ENCODE results near the gene FBXL16. TPM values are rescaled to one million over a fixed set of nuclear protein-coding genes. Genes with fewer than 3 reads are reported as not detected.

Gene FBXL16
- total and polyA plus RNA-seq, 9 of the 15 experiments (the other 6 are each of a cell fraction or from before 2014, with no cell fraction given): 0.21 to 8.2 (median 1.7) TPM

DNA sequence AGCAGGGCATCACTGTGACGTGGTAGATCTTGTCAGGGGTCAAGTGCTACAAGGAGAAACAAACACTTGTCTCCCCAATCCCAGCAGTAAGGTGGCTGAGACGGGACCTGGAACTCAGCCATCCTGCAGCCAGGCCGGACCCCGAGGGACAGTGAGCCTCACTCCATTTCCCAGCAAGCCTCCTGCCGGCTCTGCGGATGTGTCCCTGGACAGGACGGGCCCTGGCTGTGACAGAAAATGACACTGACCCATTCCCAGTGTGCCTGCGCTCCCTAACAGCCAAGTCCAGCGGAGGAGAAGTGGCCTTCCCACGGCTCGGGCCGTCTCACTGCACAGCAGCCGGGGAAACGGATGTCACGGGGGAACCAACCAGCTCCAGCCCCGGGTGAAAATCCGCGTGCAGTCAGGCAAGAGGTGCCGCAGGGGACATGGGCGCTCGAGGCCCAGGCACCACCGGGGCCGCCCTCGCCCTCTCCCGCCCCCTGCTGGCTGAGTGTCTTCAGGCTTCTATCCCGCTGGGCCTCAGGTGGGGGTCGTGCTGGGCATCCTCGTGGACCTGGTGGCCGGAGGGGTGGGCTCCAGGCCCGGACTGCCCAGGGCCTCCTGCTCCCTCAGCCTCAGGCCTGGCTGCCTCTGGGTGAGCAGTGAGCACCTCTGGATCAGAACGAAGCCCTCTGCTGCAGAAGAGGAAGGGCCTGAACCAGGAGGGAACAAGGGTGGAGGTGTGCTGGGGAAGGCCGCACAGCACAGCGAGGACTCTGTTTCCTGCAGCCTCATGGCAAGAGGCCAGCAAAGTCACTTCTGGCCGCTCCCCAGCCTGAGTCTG is 28.0 kb upstream of the FBXL16 start:
- Histone ChIP-seq H3K4me3 (no peak overlapping the region), H3K9me1 (ENCODE audit: control insufficient read depth, insufficient read depth, low read length) (peaks cover 6% of the 10 kb centered on the region), H3K4me2 (ENCODE audit: insufficient read depth, low read length) (no peak overlapping the region), H3K9me3 (replicated peaks; ENCODE audit: control insufficient read depth, insufficient read depth, low read depth, low read length) (no peaks in the 10 kb centered on the region), H4K20me1 (replicated peaks; ENCODE audit: control insufficient read depth, insufficient read depth, low read length) (no peaks in the 10 kb centered on the region; the same call in 1 of the 2 replicates), H3K36me3 (ENCODE audit: control insufficient read depth, insufficient read depth, low read length) (peaks cover 87% of the 10 kb centered on the region; the same call in 2 of the 3 replicates), H3K4me1 (replicated peaks in 1 of 2; ENCODE audit: control insufficient read depth in 2 of 2, insufficient read depth in 2 of 2, low read length in 2 of 2) (peaks cover 13 to 96% of the 10 kb centered on the region in 2 experiments), H3K27me3 (ENCODE audit: control insufficient read depth in 2 of 2, insufficient read depth in 2 of 2, low read length in 2 of 2) (no peaks in the 10 kb centered on the region), H3K79me2 (ENCODE audit: control insufficient read depth, insufficient read depth, low read length) (peaks cover 15% of the 10 kb centered on the region), H3K27ac (ENCODE audit: extremely low read depth, low read depth, low read length) (no peak overlapping the region), H3K9ac (ENCODE audit: insufficient read depth in 1 of 2, low read depth in 2 of 2, low read length in 2 of 2) (peak overlapping the region in 1 of 2 experiments; percentile 89; a peak in 2 of 4 replicates), H2AFZ (ENCODE audit: low read depth, low read length) (no peak overlapping the region)
- ATAC-seq (peak; percentile 71), FAIRE-seq (no peak), DNase-seq (ENCODE audit: extremely low read depth in 1 of 4, low spot score in 3 of 4) (peak; percentile 48 to 61 (median 56))
- POLR2A ChIA-PET: interaction anchor here (0.6 kb wide), 1 partner anchor 88 kb away, joined by 3 read pairs; no protein-coding TSS in a partner anchor
- CTCF ChIA-PET (ENCODE audit: low intra/inter-chr PET ratio): interaction anchor here (0.6 kb wide), 1 partner anchor 52 kb away, joined by 3 read pairs; no protein-coding TSS in a partner anchor
- no TSS peak for BruUV-seq (replicated peaks)
- 78% methylated on average over 19 of the region's 34 CpGs for WGBS (ENCODE audit: insufficient coverage, low coverage, missing lambda C conversion rate)
- in situ Hi-C loops (cut with MboI) (no loop called here), intact Hi-C loops (cut with micrococcal nuclease) (no loop called here)
- TF ChIP-seq CBX5 (IDR thresholded peaks at IDR 0.05; ENCODE audit: borderline replicate concordance, low read depth) (no peak), FIP1L1 (IDR thresholded peaks at IDR 0.05; ENCODE audit: low read depth, low read length, poor library complexity, severe bottlenecking) (peak; percentile 73), POLR3G (IDR thresholded peaks at IDR 0.05; ENCODE audit: extremely low read depth, insufficient read length, insufficient replicate concordance) (no peak), EHMT2 (IDR thresholded peaks at IDR 0.05) (no peak), POLR2G (IDR thresholded peaks at IDR 0.05; ENCODE audit: low read depth, low read length) (peak; percentile 48; the same call in 1 of the 2 replicates), ZNF384 (IDR thresholded peaks at IDR 0.05; ENCODE audit: low read depth, low read length) (no peak), TEAD1 (CRISPR knock-in tag; IDR thresholded peaks at IDR 0.05) (no peak), SMC3 (conservative IDR thresholded peaks at IDR 0.05; ENCODE audit: insufficient read depth, low read depth, low read length) (0 out of 2 replicates have a peak, but pooled peaks have one; percentile 16), XRCC4 (IDR thresholded peaks at IDR 0.05; ENCODE audit: extremely low read depth, insufficient read depth, insufficient read length) (no peak)
- TF ChIP-seq, protein P1, sequence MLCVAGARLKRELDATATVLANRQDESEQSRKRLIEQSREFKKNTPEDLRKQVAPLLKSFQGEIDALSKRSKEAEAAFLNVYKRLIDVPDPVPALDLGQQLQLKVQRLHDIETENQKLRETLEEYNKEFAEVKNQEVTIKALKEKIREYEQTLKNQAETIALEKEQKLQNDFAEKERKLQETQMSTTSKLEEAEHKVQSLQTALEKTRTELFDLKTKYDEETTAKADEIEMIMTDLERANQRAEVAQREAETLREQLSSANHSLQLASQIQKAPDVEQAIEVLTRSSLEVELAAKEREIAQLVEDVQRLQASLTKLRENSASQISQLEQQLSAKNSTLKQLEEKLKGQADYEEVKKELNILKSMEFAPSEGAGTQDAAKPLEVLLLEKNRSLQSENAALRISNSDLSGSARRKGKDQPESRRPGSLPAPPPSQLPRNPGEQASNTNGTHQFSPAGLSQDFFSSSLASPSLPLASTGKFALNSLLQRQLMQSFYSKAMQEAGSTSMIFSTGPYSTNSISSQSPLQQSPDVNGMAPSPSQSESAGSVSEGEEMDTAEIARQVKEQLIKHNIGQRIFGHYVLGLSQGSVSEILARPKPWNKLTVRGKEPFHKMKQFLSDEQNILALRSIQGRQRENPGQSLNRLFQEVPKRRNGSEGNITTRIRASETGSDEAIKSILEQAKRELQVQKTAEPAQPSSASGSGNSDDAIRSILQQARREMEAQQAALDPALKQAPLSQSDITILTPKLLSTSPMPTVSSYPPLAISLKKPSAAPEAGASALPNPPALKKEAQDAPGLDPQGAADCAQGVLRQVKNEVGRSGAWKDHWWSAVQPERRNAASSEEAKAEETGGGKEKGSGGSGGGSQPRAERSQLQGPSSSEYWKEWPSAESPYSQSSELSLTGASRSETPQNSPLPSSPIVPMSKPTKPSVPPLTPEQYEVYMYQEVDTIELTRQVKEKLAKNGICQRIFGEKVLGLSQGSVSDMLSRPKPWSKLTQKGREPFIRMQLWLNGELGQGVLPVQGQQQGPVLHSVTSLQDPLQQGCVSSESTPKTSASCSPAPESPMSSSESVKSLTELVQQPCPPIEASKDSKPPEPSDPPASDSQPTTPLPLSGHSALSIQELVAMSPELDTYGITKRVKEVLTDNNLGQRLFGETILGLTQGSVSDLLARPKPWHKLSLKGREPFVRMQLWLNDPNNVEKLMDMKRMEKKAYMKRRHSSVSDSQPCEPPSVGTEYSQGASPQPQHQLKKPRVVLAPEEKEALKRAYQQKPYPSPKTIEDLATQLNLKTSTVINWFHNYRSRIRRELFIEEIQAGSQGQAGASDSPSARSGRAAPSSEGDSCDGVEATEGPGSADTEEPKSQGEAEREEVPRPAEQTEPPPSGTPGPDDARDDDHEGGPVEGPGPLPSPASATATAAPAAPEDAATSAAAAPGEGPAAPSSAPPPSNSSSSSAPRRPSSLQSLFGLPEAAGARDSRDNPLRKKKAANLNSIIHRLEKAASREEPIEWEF (CRISPR knock-in tag; IDR thresholded peaks at IDR 0.05): no peak
- TF ChIP-seq, protein P2, sequence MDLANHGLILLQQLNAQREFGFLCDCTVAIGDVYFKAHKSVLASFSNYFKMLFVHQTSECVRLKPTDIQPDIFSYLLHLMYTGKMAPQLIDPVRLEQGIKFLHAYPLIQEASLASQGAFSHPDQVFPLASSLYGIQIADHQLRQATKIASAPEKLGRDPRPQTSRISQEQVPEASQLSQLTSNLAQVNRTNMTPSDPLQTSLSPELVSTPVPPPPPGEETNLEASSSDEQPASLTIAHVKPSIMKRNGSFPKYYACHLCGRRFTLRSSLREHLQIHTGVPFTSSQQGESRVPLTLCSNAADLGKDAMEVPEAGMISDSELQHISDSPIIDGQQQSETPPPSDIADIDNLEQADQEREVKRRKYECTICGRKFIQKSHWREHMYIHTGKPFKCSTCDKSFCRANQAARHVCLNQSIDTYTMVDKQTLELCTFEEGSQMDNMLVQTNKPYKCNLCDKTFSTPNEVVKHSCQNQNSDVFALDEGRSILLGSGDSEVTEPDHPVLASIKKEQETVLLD (IDR thresholded peaks at IDR 0.05): 0 out of 2 replicates have a peak, but pooled peaks have one; percentile 34
- TF ChIP-seq, protein P3, sequence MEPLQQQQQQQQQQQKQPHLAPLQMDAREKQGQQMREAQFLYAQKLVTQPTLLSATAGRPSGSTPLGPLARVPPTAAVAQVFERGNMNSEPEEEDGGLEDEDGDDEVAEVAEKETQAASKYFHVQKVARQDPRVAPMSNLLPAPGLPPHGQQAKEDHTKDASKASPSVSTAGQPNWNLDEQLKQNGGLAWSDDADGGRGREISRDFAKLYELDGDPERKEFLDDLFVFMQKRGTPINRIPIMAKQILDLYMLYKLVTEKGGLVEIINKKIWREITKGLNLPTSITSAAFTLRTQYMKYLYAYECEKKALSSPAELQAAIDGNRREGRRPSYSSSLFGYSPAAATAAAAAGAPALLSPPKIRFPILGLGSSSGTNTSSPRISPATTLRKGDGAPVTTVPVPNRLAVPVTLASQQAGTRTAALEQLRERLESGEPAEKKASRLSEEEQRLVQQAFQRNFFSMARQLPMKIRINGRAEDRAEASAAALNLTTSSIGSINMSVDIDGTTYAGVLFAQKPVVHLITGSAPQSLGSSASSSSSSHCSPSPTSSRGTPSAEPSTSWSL (CRISPR knock-in tag; IDR thresholded peaks at IDR 0.05; ENCODE audit: borderline replicate concordance): no peak

Data from K562 (cell line).